GM19043 (cell line): Measurements from ENCODE around the gene C1QL3.

Experiments used
- ATAC-seq: cut with Tn5 transposase; IDR thresholded peaks from one replicate; pipeline ENCODE4 v1.9.1; 2021; ENCODE audit warnings: low read depth; ENCODE audit not compliant: unreplicated experiment

C1QL3 gene

GRCh38 chr10:16521311-16522016 is at the start of gene C1QL3:
Gene C1QL3 (minus strand): TSS chr10:16521879. CDS start chr10:16521065, 814 bp downstream.
- ATAC-seq = peak; percentile 33

- ATAC-seq = peak; percentile 86
Observed at GRCh38 chr10:16570731-16571130, 49.1 kb upstream of the C1QL3 start.

- ATAC-seq = no peak
Observed at GRCh38 chr10:16566202-16566805, 44.6 kb upstream of the C1QL3 start.

GRCh38 chr10:16565604-16566003 is 43.9 kb upstream of the C1QL3 start:
- no peak for ATAC-seq

GRCh38 chr10:16562891-16563290 is 41.2 kb upstream of the C1QL3 start:
- ATAC-seq = no peak

- no peak for ATAC-seq
Observed at GRCh38 chr10:16559236-16559773, 37.6 kb upstream of the C1QL3 start.

- no peak for ATAC-seq
Observed at GRCh38 chr10:16547973-16548372, 26.3 kb upstream of the C1QL3 start.

GRCh38 chr10:16545116-16545736 is 23.5 kb upstream of the C1QL3 start:
- ATAC-seq = no peak

GRCh38 chr10:16544591-16544990 is 22.9 kb upstream of the C1QL3 start:
- no peak for ATAC-seq

- no peak for ATAC-seq
Observed at GRCh38 chr10:16544099-16544498, 22.4 kb upstream of the C1QL3 start.

GRCh38 chr10:16536155-16536554 is 14.5 kb upstream of the C1QL3 start:
- no peak for ATAC-seq

- ATAC-seq = no peak
Observed at GRCh38 chr10:16529853-16530252, 8.2 kb upstream of the C1QL3 start.

GRCh38 chr10:16527452-16527851 is 5.8 kb upstream of the C1QL3 start:
- ATAC-seq = no peak

GRCh38 chr10:16520900-16521299 is 779 bp downstream of the C1QL3 start:
- peak; percentile 38 for ATAC-seq

- ATAC-seq = peak; percentile 22
Observed at GRCh38 chr10:16519908-16520861, 1.5 kb downstream of the C1QL3 start.

- no peak for ATAC-seq
Observed at GRCh38 chr10:16519250-16519907, 2.3 kb downstream of the C1QL3 start.

- no peak for ATAC-seq
Observed at GRCh38 chr10:16518822-16519221, 2.9 kb downstream of the C1QL3 start.

- no peak for ATAC-seq
Observed at GRCh38 chr10:16510843-16511242, 10.8 kb downstream of the C1QL3 start.

GRCh38 chr10:16509996-16510395 is 11.7 kb downstream of the C1QL3 start:
- ATAC-seq = no peak

- ATAC-seq = no peak
Observed at GRCh38 chr10:16505161-16505560, 16.5 kb downstream of the C1QL3 start.
